Mesendoderm (in vitro differentiated cells): ENCODE results near the gene PRKCA.

Source experiments
- DNase-seq: peaks from one replicate; pipeline ENCODE4 v3.0.0; 2013
- H2AK5ac ChIP-seq: 2 replicates; pipeline ENCODE4 v1.6.1; 2013; ENCODE audit warnings: low read length, inconsistent platforms
- H2BK120ac ChIP-seq: 2 replicates; pipeline ENCODE4 v1.6.1; 2013; ENCODE audit warnings: low read depth, mild to moderate bottlenecking, low read length, moderate library complexity, mixed read lengths
- H2BK15ac ChIP-seq: replicated peaks from 2 replicates; pipeline ENCODE4 v1.6.1; 2013; ENCODE audit warnings: low read depth, mild to moderate bottlenecking, moderate library complexity
- H2BK5ac ChIP-seq: 2 replicates; pipeline ENCODE4 v1.6.1; 2013; ENCODE audit warnings: low read length, inconsistent platforms
- H3K18ac ChIP-seq: 2 replicates; pipeline ENCODE4 v1.6.1; 2013; ENCODE audit warnings: mild to moderate bottlenecking, low read length, mixed read lengths
- H3K23ac ChIP-seq: one replicate; pipeline ENCODE4 v1.6.1; 2013; ENCODE audit warnings: low read length
- H3K27ac ChIP-seq: 2 replicates; pipeline ENCODE4 v1.5.1; 2013; ENCODE audit warnings: low read depth, mild to moderate bottlenecking, inconsistent platforms, low read length, moderate library complexity
- H3K27me3 ChIP-seq: 2 replicates; pipeline ENCODE4 v1.6.1; 2013; ENCODE audit warnings: low read length, control low read depth, mild to moderate bottlenecking, inconsistent platforms; ENCODE audit not compliant: insufficient read depth, poor library complexity
- H3K36me3 ChIP-seq: 2 replicates; pipeline ENCODE4 v1.6.1; 2013; ENCODE audit warnings: low read length, inconsistent platforms; ENCODE audit not compliant: control insufficient read depth, insufficient read depth
- H3K4ac ChIP-seq: one replicate; pipeline ENCODE4 v1.6.1; 2013; ENCODE audit warnings: low read depth, mild to moderate bottlenecking, low read length, moderate library complexity
- H3K4me1 ChIP-seq: 2 replicates; pipeline ENCODE4 v1.6.1; 2013; ENCODE audit warnings: low read depth, low read length, inconsistent platforms; ENCODE audit not compliant: control insufficient read depth
- H3K4me2 ChIP-seq: 2 replicates; pipeline ENCODE4 v1.6.1; 2013; ENCODE audit warnings: low read length
- H3K4me3 ChIP-seq: 2 replicates; pipeline ENCODE4 v1.5.1; 2013; ENCODE audit warnings: mild to moderate bottlenecking, low read length
- H3K56ac ChIP-seq: one replicate; pipeline ENCODE4 v1.6.1; 2013; ENCODE audit warnings: low read length
- H3K79me1 ChIP-seq: 2 replicates; pipeline ENCODE4 v1.6.1; 2013; ENCODE audit warnings: low read length, inconsistent platforms
- H3K79me2 ChIP-seq: 2 replicates; pipeline ENCODE4 v1.6.1; 2013; ENCODE audit warnings: mild to moderate bottlenecking, low read length; ENCODE audit not compliant: control insufficient read depth, insufficient read depth
- H3K9ac ChIP-seq: 2 replicates; pipeline ENCODE4 v1.6.1; 2013; ENCODE audit warnings: low read length, inconsistent platforms
- H4K5ac ChIP-seq: one replicate; pipeline ENCODE4 v1.6.1; 2013; ENCODE audit warnings: low read length
- H4K8ac ChIP-seq: one replicate; pipeline ENCODE4 v1.6.1; 2013; ENCODE audit warnings: low read depth, mild to moderate bottlenecking, control low read depth, low read length, moderate library complexity
- WGBS: extraction: QIAGEN DNeasy Blood & Tissue Kit; methylation state at CpG from one replicate; pipeline ENCODE4 v1.1.7; 2013; ENCODE audit warnings: low lambda C conversion rate, missing lambda C conversion rate; ENCODE audit not compliant: insufficient coverage; ENCODE audit errors: extremely low coverage; 5-methylcytosine and 5-hydroxymethylcytosine counted together

PRKCA gene

DNA sequence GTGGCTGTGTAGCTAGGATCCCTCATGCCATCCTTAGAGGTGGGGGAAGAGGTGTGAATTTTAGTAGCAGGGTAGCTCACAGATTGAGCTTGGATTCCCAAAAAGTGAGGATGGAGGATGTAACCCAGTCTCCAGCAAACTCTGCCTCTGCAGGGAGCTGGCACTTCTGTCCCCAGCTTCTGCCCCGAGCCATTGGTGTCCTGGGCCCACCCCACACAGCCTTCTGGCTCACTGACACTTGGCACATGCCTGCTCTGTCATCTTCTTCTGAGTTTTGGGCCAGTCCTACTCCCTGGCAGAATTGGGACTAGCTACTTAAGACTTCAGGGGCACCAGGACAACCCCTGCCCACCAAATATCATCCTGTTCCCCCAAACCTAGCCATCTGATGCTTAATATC, 534.8 kb downstream of the PRKCA start:
- H3K36me3 ChIP-seq, result no peaks in the 10 kb centered on the region
- no peak overlapping the region for H2AK5ac ChIP-seq
- H3K9ac ChIP-seq, result no peak overlapping the region
- H4K5ac ChIP-seq, result no peak overlapping the region
- H3K79me2 ChIP-seq, result no peaks in the 10 kb centered on the region
- DNase-seq, result no peak
- no CpG with 5 or more reads among the region's 1 CpG for WGBS
- H3K56ac ChIP-seq, result no peak overlapping the region
- no peak overlapping the region for H3K18ac ChIP-seq
- H2BK120ac ChIP-seq, result no peak overlapping the region
- H3K23ac ChIP-seq, result peak overlapping the region; percentile 24
- no peak overlapping the region for H2BK5ac ChIP-seq
- no peaks in the 10 kb centered on the region for H3K79me1 ChIP-seq
- no peak overlapping the region for H2BK15ac ChIP-seq
- H3K4ac ChIP-seq, result no peak overlapping the region
- no peaks in the 10 kb centered on the region for H3K27me3 ChIP-seq
- H3K4me2 ChIP-seq, result no peak overlapping the region
- H3K4me3 ChIP-seq, result no peak overlapping the region
- no peak overlapping the region for H3K27ac ChIP-seq
- H3K4me1 ChIP-seq, result no peaks in the 10 kb centered on the region
- H4K8ac ChIP-seq, result no peak overlapping the region

DNA sequence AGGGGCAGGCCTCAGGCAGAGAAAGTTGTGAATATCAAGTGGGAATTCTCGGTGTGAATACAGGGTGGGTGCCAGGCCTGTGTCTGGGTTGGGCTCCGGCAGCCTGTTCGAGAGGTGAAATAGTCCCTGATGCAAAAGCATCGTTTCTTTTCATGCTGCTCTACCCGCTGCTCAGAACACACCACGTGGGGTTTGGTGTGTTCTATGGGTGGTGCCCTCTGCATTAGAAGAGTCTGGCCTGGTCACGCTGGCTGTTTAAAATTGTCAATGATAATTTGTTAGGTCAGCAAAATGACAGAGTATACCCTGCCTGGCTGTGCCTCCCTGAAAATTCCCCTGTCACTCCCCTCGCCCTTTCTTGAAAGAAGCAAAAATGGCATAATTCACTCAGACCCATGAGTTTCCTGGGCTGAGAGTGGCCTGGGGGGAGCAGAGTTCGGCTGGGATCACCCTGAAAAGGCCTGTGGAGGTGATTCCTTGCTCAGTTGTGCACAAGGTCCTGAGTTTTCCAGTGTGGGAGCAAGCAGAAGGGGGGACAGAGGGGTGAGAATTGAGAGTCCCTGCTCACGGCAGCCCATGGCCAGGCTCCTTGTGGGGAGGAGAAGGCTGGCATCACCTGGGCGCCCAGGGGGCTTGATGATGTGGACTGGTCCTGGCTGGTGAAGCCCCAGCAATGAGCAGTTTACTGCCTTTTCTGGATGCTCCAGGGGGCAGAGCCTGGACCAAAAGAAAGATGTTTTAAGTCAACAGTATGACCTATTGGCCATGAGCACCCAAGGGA, 535.7 kb downstream of the PRKCA start:
- Histone ChIP-seq H3K4me2 (no peak overlapping the region), H3K79me2 (no peaks in the 10 kb centered on the region), H3K36me3 (no peaks in the 10 kb centered on the region), H2BK15ac (no peak overlapping the region), H2AK5ac (no peak overlapping the region), H3K4me3 (no peak overlapping the region), H3K56ac (peak overlapping the region; percentile 25), H3K9ac (no peak overlapping the region), H3K27me3 (no peaks in the 10 kb centered on the region), H2BK120ac (no peak overlapping the region), H3K23ac (no peak overlapping the region), H3K79me1 (no peaks in the 10 kb centered on the region), H4K8ac (no peak overlapping the region), H3K18ac (no peak overlapping the region), H3K27ac (no peak overlapping the region), H3K4me1 (no peaks in the 10 kb centered on the region), H2BK5ac (no peak overlapping the region), H3K4ac (no peak overlapping the region), H4K5ac (no peak overlapping the region)
- no peak for DNase-seq
- WGBS, result no CpG with 5 or more reads among the region's 11 CpGs

DNA sequence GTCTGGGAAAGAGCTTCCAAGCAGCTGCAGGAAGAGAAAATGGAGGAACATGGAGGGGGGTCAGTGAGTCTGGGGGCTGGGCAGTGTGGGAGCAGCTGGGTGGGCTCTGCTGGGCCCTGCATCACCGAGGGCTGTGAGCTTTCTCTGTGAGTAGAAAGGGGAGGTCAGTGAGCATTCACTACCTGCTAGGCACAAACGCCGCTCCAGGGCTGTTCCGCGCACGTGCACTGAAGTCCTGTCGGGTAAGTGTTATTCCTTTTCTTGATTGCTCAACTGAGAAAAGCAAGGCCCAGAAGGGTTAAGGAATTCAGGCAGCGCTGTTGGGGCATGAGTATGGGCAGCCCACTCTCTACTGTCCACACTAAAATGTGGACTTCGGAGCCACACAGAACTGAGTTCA, 537.2 kb downstream of the PRKCA start:
- Histone ChIP-seq H2BK120ac (no peak overlapping the region), H3K4me2 (no peak overlapping the region)
- no CpG with 5 or more reads among the region's 9 CpGs for WGBS

GRCh38 chr17:66840061-66840460, 537.6 kb downstream of the PRKCA start:
- DNase-seq, result no peak
- H4K5ac ChIP-seq, result no peak overlapping the region
- no peak overlapping the region for H3K56ac ChIP-seq
- H2BK5ac ChIP-seq, result no peak overlapping the region
- H2BK15ac ChIP-seq, result no peak overlapping the region
- H3K4ac ChIP-seq, result no peak overlapping the region
- no peaks in the 10 kb centered on the region for H3K79me2 ChIP-seq
- no peaks in the 10 kb centered on the region for H3K36me3 ChIP-seq
- H3K9ac ChIP-seq, result no peak overlapping the region
- no peak overlapping the region for H3K23ac ChIP-seq
- no peak overlapping the region for H3K4me2 ChIP-seq
- no peaks in the 10 kb centered on the region for H3K79me1 ChIP-seq
- H2BK120ac ChIP-seq, result no peak overlapping the region
- H3K4me1 ChIP-seq, result no peaks in the 10 kb centered on the region
- H4K8ac ChIP-seq, result no peak overlapping the region
- no CpG with 5 or more reads among the region's 10 CpGs for WGBS
- no peak overlapping the region for H3K18ac ChIP-seq
- no peak overlapping the region for H3K4me3 ChIP-seq
- H2AK5ac ChIP-seq, result no peak overlapping the region
- no peak overlapping the region for H3K27ac ChIP-seq
- H3K27me3 ChIP-seq, result no peaks in the 10 kb centered on the region

More for the DNA sequence above, 537.2 kb downstream of the PRKCA start:
- no peak overlapping the region for H4K8ac ChIP-seq
- no peaks in the 10 kb centered on the region for H3K79me1 ChIP-seq
- H3K27me3 ChIP-seq, result no peaks in the 10 kb centered on the region
- no peaks in the 10 kb centered on the region for H3K4me1 ChIP-seq
- H2AK5ac ChIP-seq, result no peak overlapping the region
- no peak overlapping the region for H3K4me3 ChIP-seq
- no peak overlapping the region for H3K23ac ChIP-seq
- no peak overlapping the region for H3K27ac ChIP-seq
- H2BK15ac ChIP-seq, result no peak overlapping the region
- DNase-seq, result no peak
- H4K5ac ChIP-seq, result no peak overlapping the region
- no peak overlapping the region for H3K4ac ChIP-seq
- H3K18ac ChIP-seq, result no peak overlapping the region
- H3K56ac ChIP-seq, result no peak overlapping the region
- no peaks in the 10 kb centered on the region for H3K79me2 ChIP-seq
- H3K36me3 ChIP-seq, result no peaks in the 10 kb centered on the region
- no peak overlapping the region for H3K9ac ChIP-seq
- H2BK5ac ChIP-seq, result no peak overlapping the region

DNA sequence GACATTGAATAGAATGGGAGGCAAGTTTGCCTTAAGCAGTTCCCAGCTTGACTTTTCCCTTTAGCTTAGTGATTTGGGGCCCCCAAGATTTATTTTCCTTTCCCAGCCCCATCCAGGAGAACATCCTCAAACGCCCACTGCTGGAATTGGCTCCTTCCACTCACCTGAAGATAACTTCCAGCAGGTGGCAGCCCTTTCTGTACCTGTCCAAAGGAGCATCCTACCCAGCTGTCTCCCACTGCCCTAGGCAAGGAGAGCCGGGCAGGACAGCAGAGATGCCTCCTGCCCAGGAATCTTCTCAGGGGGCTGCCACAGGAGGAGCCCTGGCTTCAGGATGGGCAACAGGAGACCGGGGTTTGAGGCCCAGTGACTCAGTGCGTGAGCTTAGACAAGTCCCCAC, 538.9 kb downstream of the PRKCA start:
- H3K27ac ChIP-seq, result no peak overlapping the region
- H2BK120ac ChIP-seq, result no peak overlapping the region
- no peak overlapping the region for H2BK5ac ChIP-seq
- H3K27me3 ChIP-seq, result no peaks in the 10 kb centered on the region
- H3K18ac ChIP-seq, result no peak overlapping the region
- H4K5ac ChIP-seq, result no peak overlapping the region
- H3K4me3 ChIP-seq, result no peak overlapping the region
- H2AK5ac ChIP-seq, result no peak overlapping the region
- H3K79me1 ChIP-seq, result no peaks in the 10 kb centered on the region
- no peaks in the 10 kb centered on the region for H3K36me3 ChIP-seq
- no peak overlapping the region for H3K9ac ChIP-seq
- H3K23ac ChIP-seq, result no peak overlapping the region
- H3K79me2 ChIP-seq, result no peaks in the 10 kb centered on the region
- WGBS, result no CpG with 5 or more reads among the region's 4 CpGs
- no peak overlapping the region for H2BK15ac ChIP-seq
- H3K56ac ChIP-seq, result no peak overlapping the region
- H3K4me1 ChIP-seq, result no peaks in the 10 kb centered on the region
- H4K8ac ChIP-seq, result no peak overlapping the region
- H3K4ac ChIP-seq, result no peak overlapping the region
- DNase-seq, result peak; percentile 56
- no peak overlapping the region for H3K4me2 ChIP-seq

GRCh38 chr17:66841744-66842143, 539.3 kb downstream of the PRKCA start:
- Histone ChIP-seq H2AK5ac (no peak overlapping the region), H3K4ac (no peak overlapping the region), H3K4me1 (no peaks in the 10 kb centered on the region), H3K36me3 (no peaks in the 10 kb centered on the region), H4K5ac (no peak overlapping the region), H3K27me3 (no peaks in the 10 kb centered on the region), H3K9ac (no peak overlapping the region), H3K4me2 (no peak overlapping the region), H2BK5ac (no peak overlapping the region), H3K79me2 (no peaks in the 10 kb centered on the region), H3K56ac (no peak overlapping the region), H3K27ac (no peak overlapping the region), H4K8ac (no peak overlapping the region), H2BK120ac (no peak overlapping the region), H2BK15ac (no peak overlapping the region), H3K4me3 (no peak overlapping the region), H3K79me1 (no peaks in the 10 kb centered on the region), H3K23ac (no peak overlapping the region), H3K18ac (no peak overlapping the region)
- no peak for DNase-seq
- WGBS, result no CpG with 5 or more reads among the region's 4 CpGs
